ENCODE data around the gene ADAM22. TPM values are rescaled to one million over a fixed set of nuclear protein-coding genes. Genes with fewer than 3 reads are reported as not detected.
"Not testable (repeated sequence)": the region's sequence is repeated elsewhere in the genome, so short reads cannot be mapped to it uniquely, and the experiment has no call there.

Gene ADAM22
- total RNA-seq, 2 experiments from 2014 or later: 1.8 to 2.2 TPM

GRCh38 chr7:87922759-87923395 lies 11.2 kb upstream of the ADAM22 start:
- CTCF ChIA-PET; H3K36me3 Mint-ChIP-seq; POLR2A ChIA-PET; H3K4me3 Mint-ChIP-seq; DNase-seq; H3K4me1 Mint-ChIP-seq (ENCODE audit: low read depth); H3K27me3 Mint-ChIP-seq; H3K9me3 Mint-ChIP-seq; intact Hi-C loops (cut with micrococcal nuclease); H3K27ac Mint-ChIP-seq: not testable (repeated sequence)

GRCh38 chr7:87926581-87927461 lies 7.2 kb upstream of the ADAM22 start:
- peaks cover 2% of the 10 kb centered on the region for H3K4me1 Mint-ChIP-seq (ENCODE audit: low read depth)
- DNase-seq: peak; percentile 20
- H3K27ac Mint-ChIP-seq: no peak overlapping the region
- H3K27me3 Mint-ChIP-seq: no peaks in the 10 kb centered on the region
- intact Hi-C loops (cut with micrococcal nuclease): loop anchor here (1.0 kb wide), 1 partner anchor 129 kb away; no protein-coding TSS in a partner anchor
- H3K9me3 Mint-ChIP-seq: no peaks in the 10 kb centered on the region
- no peaks in the 10 kb centered on the region for H3K36me3 Mint-ChIP-seq
- no peak overlapping the region for H3K4me3 Mint-ChIP-seq
- ChIA-PET CTCF (no interaction called here), POLR2A (no interaction called here)

- H3K36me3 Mint-ChIP-seq: no peaks in the 10 kb centered on the region
- no peak overlapping the region for H3K27ac Mint-ChIP-seq
- POLR2A ChIA-PET: interaction anchor here (1.3 kb wide), 1 partner anchor 57 kb away, joined by 4 read pairs; the partner anchor contains the start of genes DBF4 and SLC25A40
- H3K4me3 Mint-ChIP-seq: peak overlapping the region; percentile 81
- H3K9me3 Mint-ChIP-seq: no peaks in the 10 kb centered on the region
- H3K4me1 Mint-ChIP-seq (ENCODE audit: low read depth): peaks cover 9% of the 10 kb centered on the region
- intact Hi-C loops (cut with micrococcal nuclease): loop anchor here (5.0 kb wide), 1 partner anchor 716 kb away; the partner anchor contains the start of gene TMEM243
- DNase-seq: no peak
- CTCF ChIA-PET: interaction anchor here (1.0 to 1.2 kb wide), 3 partner anchors 121 to 236 kb away, joined by 3 to 4 read pairs (median 3); no protein-coding TSS in a partner anchor
- peaks cover 5% of the 10 kb centered on the region for H3K27me3 Mint-ChIP-seq
Observed at GRCh38 chr7:87933605-87933952, 472 bp upstream of the ADAM22 start.

GRCh38 chr7:87934699-87935383 lies 790 bp downstream of the ADAM22 start:
- peaks cover 9% of the 10 kb centered on the region for H3K4me1 Mint-ChIP-seq (ENCODE audit: low read depth)
- POLR2A ChIA-PET: interaction anchor here (0.7 to 1.3 kb wide), 2 partner anchors 58 to 1128 kb away, joined by 3 to 4 read pairs; partner anchors contain the start of genes DBF4 and SLC25A40
- intact Hi-C loops (cut with micrococcal nuclease): loop anchor here (1.0 to 5.0 kb wide), 4 partner anchors 59 to 718 kb away; partner anchors contain the start of genes CROT, DBF4, SLC25A40 and SRI
- no peaks in the 10 kb centered on the region for H3K9me3 Mint-ChIP-seq
- DNase-seq: peak; percentile 27
- no peaks in the 10 kb centered on the region for H3K36me3 Mint-ChIP-seq
- CTCF ChIA-PET: interaction anchor here (0.5 to 1.2 kb wide), 2 partner anchors 177 to 1787 kb away, joined by 3 read pairs; no protein-coding TSS in a partner anchor
- no peak overlapping the region for H3K27ac Mint-ChIP-seq
- peak overlapping the region; percentile 81 for H3K4me3 Mint-ChIP-seq
- peaks cover 5% of the 10 kb centered on the region for H3K27me3 Mint-ChIP-seq

- intact Hi-C loops (cut with micrococcal nuclease): no loop called here
- Mint-ChIP-seq H3K27ac (no peak overlapping the region), H3K4me1 (ENCODE audit: low read depth) (peaks cover 9% of the 10 kb centered on the region), H3K36me3 (no peaks in the 10 kb centered on the region), H3K27me3 (peaks cover 5% of the 10 kb centered on the region), H3K9me3 (no peaks in the 10 kb centered on the region), H3K4me3 (peak overlapping the region; percentile 81)
- ChIA-PET CTCF (no interaction called here), POLR2A (no interaction called here)
- DNase-seq: no peak
Observed at GRCh38 chr7:87935384-87935706, 1.3 kb downstream of the ADAM22 start.

GRCh38 chr7:87941138-87941537 lies 7.1 kb downstream of the ADAM22 start:
- Mint-ChIP-seq H3K9me3 (no peaks in the 10 kb centered on the region), H3K36me3 (no peaks in the 10 kb centered on the region), H3K27ac (no peak overlapping the region), H3K4me1 (ENCODE audit: low read depth) (no peaks in the 10 kb centered on the region), H3K4me3 (no peak overlapping the region), H3K27me3 (no peaks in the 10 kb centered on the region)
- CTCF ChIA-PET: no interaction called here
- intact Hi-C loops (cut with micrococcal nuclease): no loop called here
- POLR2A ChIA-PET: no interaction called here
- DNase-seq: no peak

- intact Hi-C loops (cut with micrococcal nuclease): no loop called here
- Mint-ChIP-seq H3K27ac (no peak overlapping the region), H3K4me1 (ENCODE audit: low read depth) (no peaks in the 10 kb centered on the region), H3K36me3 (no peaks in the 10 kb centered on the region), H3K4me3 (no peak overlapping the region), H3K27me3 (no peaks in the 10 kb centered on the region), H3K9me3 (no peaks in the 10 kb centered on the region)
- CTCF ChIA-PET: no interaction called here
- POLR2A ChIA-PET: no interaction called here
- DNase-seq: no peak
Observed at GRCh38 chr7:87944547-87944946, 10.5 kb downstream of the ADAM22 start.

GRCh38 chr7:87945926-87946325 lies 11.9 kb downstream of the ADAM22 start:
- intact Hi-C loops (cut with micrococcal nuclease); DNase-seq; H3K4me3 Mint-ChIP-seq; H3K9me3 Mint-ChIP-seq; POLR2A ChIA-PET; H3K4me1 Mint-ChIP-seq (ENCODE audit: low read depth); H3K36me3 Mint-ChIP-seq; H3K27ac Mint-ChIP-seq; CTCF ChIA-PET; H3K27me3 Mint-ChIP-seq: not testable (repeated sequence)

- POLR2A ChIA-PET: no interaction called here
- H3K4me3 Mint-ChIP-seq: no peak overlapping the region
- CTCF ChIA-PET: no interaction called here
- no peak for DNase-seq
- intact Hi-C loops (cut with micrococcal nuclease): no loop called here
- no peak overlapping the region for H3K27ac Mint-ChIP-seq
- H3K36me3 Mint-ChIP-seq: no peaks in the 10 kb centered on the region
- H3K4me1 Mint-ChIP-seq (ENCODE audit: low read depth): no peaks in the 10 kb centered on the region
- H3K9me3 Mint-ChIP-seq: no peaks in the 10 kb centered on the region
- H3K27me3 Mint-ChIP-seq: no peaks in the 10 kb centered on the region
Observed at GRCh38 chr7:87948371-87948770, 14.3 kb downstream of the ADAM22 start.

GRCh38 chr7:87959336-87959735 lies 25.3 kb downstream of the ADAM22 start:
- ChIA-PET CTCF (no interaction called here), POLR2A (no interaction called here)

GRCh38 chr7:87960239-87960638 lies 26.2 kb downstream of the ADAM22 start:
- Mint-ChIP-seq H3K36me3 (no peaks in the 10 kb centered on the region), H3K27me3 (no peaks in the 10 kb centered on the region), H3K4me3 (no peak overlapping the region), H3K27ac (no peak overlapping the region), H3K4me1 (ENCODE audit: low read depth) (no peaks in the 10 kb centered on the region), H3K9me3 (no peaks in the 10 kb centered on the region)
- CTCF ChIA-PET: no interaction called here
- POLR2A ChIA-PET: no interaction called here
- intact Hi-C loops (cut with micrococcal nuclease): no loop called here
- DNase-seq: no peak

More at GRCh38 chr7:87959336-87959735, 25.3 kb downstream of the ADAM22 start:
- H3K4me3 Mint-ChIP-seq: no peak overlapping the region
- H3K36me3 Mint-ChIP-seq: no peaks in the 10 kb centered on the region
- H3K9me3 Mint-ChIP-seq: no peaks in the 10 kb centered on the region
- H3K4me1 Mint-ChIP-seq (ENCODE audit: low read depth): no peaks in the 10 kb centered on the region
- intact Hi-C loops (cut with micrococcal nuclease): no loop called here
- H3K27me3 Mint-ChIP-seq: no peaks in the 10 kb centered on the region
- DNase-seq: no peak
- no peak overlapping the region for H3K27ac Mint-ChIP-seq

GRCh38 chr7:87961754-87962153 lies 27.7 kb downstream of the ADAM22 start:
- Mint-ChIP-seq H3K36me3 (peaks cover 5% of the 10 kb centered on the region), H3K4me1 (ENCODE audit: low read depth) (no peaks in the 10 kb centered on the region), H3K27ac (no peak overlapping the region), H3K27me3 (no peaks in the 10 kb centered on the region), H3K4me3 (no peak overlapping the region), H3K9me3 (no peaks in the 10 kb centered on the region)
- intact Hi-C loops (cut with micrococcal nuclease): no loop called here
- DNase-seq: no peak
- ChIA-PET CTCF (no interaction called here), POLR2A (no interaction called here)

Measured in activated CD4-positive, alpha-beta memory T cell treated with anti-CD3 and anti-CD28 coated beads for 36 hours (primary cell).